Prostate gland (tissue), 2 donors: Measurements from ENCODE around the gene NECTIN1. TPM values are rescaled to one million over a fixed set of nuclear protein-coding genes. Genes with fewer than 3 reads are reported as not detected.

Experiments used
- DNase-seq: peaks from one replicate; pipeline ENCODE4 v3.0.0-alpha.2; 2019; ENCODE audit warnings: low spot score
- H3K27ac ChIP-seq, 2 donors: fragments of 200-600 bp; sonication (generic); 2 replicates each; pipeline ENCODE4 v1.5.1; 2017 to 2019
- H3K27me3 ChIP-seq: fragments of 200-600 bp; sonication (generic); replicated peaks from 2 replicates; pipeline ENCODE4 v1.5.1; 2019; ENCODE audit not compliant: insufficient read depth
- H3K36me3 ChIP-seq, 2 donors: fragments of 200-600 bp; sonication (generic); 1 replicate in 1 of 2; 2 replicates in 1 of 2; pipeline versions ENCODE4 v1.5.1 to v1.8.1; 2017 to 2019
- H3K4me1 ChIP-seq: fragments of 200-600 bp; sonication (generic); replicated peaks from 2 replicates; pipeline ENCODE4 v1.5.1; 2019
- H3K4me3 ChIP-seq, 2 donors: fragments of 200-600 bp; sonication (generic); 2 replicates each; pipeline ENCODE4 v1.5.1; 2017 to 2019
- H3K9me3 ChIP-seq: fragments of 200-600 bp; sonication (generic); 2 replicates; pipeline ENCODE4 v1.5.1; 2017
- CTCF ChIP-seq, 4 experiments: fragments of 200-600 bp in 2 of 4; fragments of 450-650 bp in 2 of 4; sonication (generic) in 2 of 4; IDR thresholded peaks; 1 replicate in 3 of 4; 2 replicates in 1 of 4; pipeline ENCODE4 v1.5.1; 2016 to 2019; ENCODE audit warnings: antibody characterized with exemption in 4 of 4, mild to moderate bottlenecking in 2 of 4, moderate library complexity in 2 of 4
- POLR2A ChIP-seq: fragments of 450-650 bp; IDR thresholded peaks from one replicate; pipeline ENCODE4 v1.6.1; 2016; ENCODE audit warnings: antibody characterized with exemption, mild to moderate bottlenecking
- POLR2AphosphoS5 ChIP-seq: sonication (generic); formaldehyde crosslinking; IDR thresholded peaks from one replicate; pipeline ENCODE4 v1.6.1; 2017; ENCODE audit warnings: antibody characterized with exemption
- whole genome bisulfite sequencing: methylation state at CpG from one replicate; pipeline ENCODE4 v1.1.5; 2018; 5-methylcytosine and 5-hydroxymethylcytosine counted together
- intact Hi-C: fragments of 100-400 bp; cut with DNase I; formaldehyde crosslinking; loops from one replicate; pipeline ENCODE4 v1.14.2; 2022
- total RNA-seq, 2 donors: library from RNA; depleted of rRNA; stranded (reverse); fragments of >200 nt; gene quantifications; one replicate each; pipeline ENCODE4 v1.1.0, GENCODE V29; 2016

The NECTIN1 gene
- total RNA-seq, 2 donors from 2014 or later, result 18.7 to 28.2 TPM

GRCh38 chr11:119776031-119776636, 47.1 kb upstream of the NECTIN1 start:
- no peak for DNase-seq
- 76% methylated on average over 4 of the region's 4 CpGs for WGBS
- intact Hi-C loops, result no loop called here

GRCh38 chr11:119774172-119774763, 45.3 kb upstream of the NECTIN1 start:
- 100% methylated on average over 1 of the region's 1 CpG for WGBS
- intact Hi-C loops, result no loop called here
- H3K27ac ChIP-seq, result no peak overlapping the region
- no peaks in the 10 kb centered on the region for H3K27me3 ChIP-seq
- no peaks in the 10 kb centered on the region for H3K36me3 ChIP-seq
- no peak for DNase-seq
- H3K4me3 ChIP-seq, result no peak overlapping the region
- no peaks in the 10 kb centered on the region for H3K9me3 ChIP-seq
- H3K4me1 ChIP-seq, result no peaks in the 10 kb centered on the region
- TF ChIP-seq CTCF (IDR thresholded peaks at IDR 0.05) (no peak), POLR2AphosphoS5 (no peak), POLR2A (no peak)

More at GRCh38 chr11:119776031-119776636, 47.1 kb upstream of the NECTIN1 start:
- H3K27ac ChIP-seq, result no peak overlapping the region
- no peaks in the 10 kb centered on the region for H3K36me3 ChIP-seq
- no peaks in the 10 kb centered on the region for H3K9me3 ChIP-seq
- H3K4me1 ChIP-seq, result no peaks in the 10 kb centered on the region
- TF ChIP-seq CTCF (IDR thresholded peaks at IDR 0.05), result no peak
- no peak for TF ChIP-seq POLR2A
- no peak for TF ChIP-seq POLR2AphosphoS5
- H3K27me3 ChIP-seq, result no peaks in the 10 kb centered on the region
- H3K4me3 ChIP-seq, result no peak overlapping the region

- H3K36me3 ChIP-seq, result no peaks in the 10 kb centered on the region
- intact Hi-C loops, result no loop called here
- H3K27me3 ChIP-seq, result no peaks in the 10 kb centered on the region
- WGBS, result 61% methylated on average over 8 of the region's 8 CpGs
- no peaks in the 10 kb centered on the region for H3K9me3 ChIP-seq
- no peak for TF ChIP-seq CTCF (IDR thresholded peaks at IDR 0.05)
- no peak for TF ChIP-seq POLR2A
- no peak for TF ChIP-seq POLR2AphosphoS5
- no peak overlapping the region for H3K27ac ChIP-seq
- H3K4me1 ChIP-seq, result no peaks in the 10 kb centered on the region
- no peak for DNase-seq
- no peak overlapping the region for H3K4me3 ChIP-seq
Observed at GRCh38 chr11:119772641-119773415, 43.8 kb upstream of the NECTIN1 start.

- TF ChIP-seq POLR2AphosphoS5 (no peak), POLR2A (no peak), CTCF (IDR thresholded peaks at IDR 0.05) (no peak)
- H3K9me3 ChIP-seq, result no peaks in the 10 kb centered on the region
- no peak for DNase-seq
- no peaks in the 10 kb centered on the region for H3K4me1 ChIP-seq
- no peak overlapping the region for H3K27ac ChIP-seq
- H3K36me3 ChIP-seq, result no peaks in the 10 kb centered on the region
- H3K27me3 ChIP-seq, result no peaks in the 10 kb centered on the region
- intact Hi-C loops, result no loop called here
- H3K4me3 ChIP-seq, result no peak overlapping the region
Observed at GRCh38 chr11:119772076-119772475, 43.1 kb upstream of the NECTIN1 start.
